22Rv1 (cell line): ENCODE measurements around the gene CORO1C.

Experiments used
- ZFX ChIP-seq: fragments of 450-650 bp; IDR thresholded peaks from 2 replicates; pipeline ENCODE4 v1.6.1; 2017; ENCODE audit warnings: antibody characterized with exemption, borderline replicate concordance
- TF ChIP-seq, protein P1 (sequence below): fragments of 450-650 bp; IDR thresholded peaks from 2 replicates; pipeline ENCODE4 v1.5.1; 2017; ENCODE audit warnings: mild to moderate bottlenecking

DNA sequence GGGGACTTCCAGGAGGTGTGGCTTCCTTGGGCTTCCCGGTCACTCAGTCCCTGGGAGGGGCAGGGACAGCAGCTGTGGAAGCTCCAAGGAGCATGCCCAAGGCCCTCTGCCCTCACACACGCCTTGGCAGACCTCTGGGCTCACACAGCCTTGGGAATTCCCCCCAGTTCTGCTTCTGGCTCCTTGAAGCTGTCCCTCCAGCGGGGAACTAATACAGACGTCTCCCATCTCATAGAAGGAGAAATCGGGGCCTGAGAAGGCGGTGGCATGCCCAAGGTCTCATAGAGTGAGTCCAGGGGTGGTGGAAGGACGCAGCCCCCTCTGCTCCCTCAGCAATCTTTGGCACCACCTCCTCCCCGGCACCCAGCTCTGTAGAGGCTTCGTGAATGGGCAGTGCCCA lies 117.8 kb downstream of the CORO1C start:
- TF ChIP-seq, protein P1, sequence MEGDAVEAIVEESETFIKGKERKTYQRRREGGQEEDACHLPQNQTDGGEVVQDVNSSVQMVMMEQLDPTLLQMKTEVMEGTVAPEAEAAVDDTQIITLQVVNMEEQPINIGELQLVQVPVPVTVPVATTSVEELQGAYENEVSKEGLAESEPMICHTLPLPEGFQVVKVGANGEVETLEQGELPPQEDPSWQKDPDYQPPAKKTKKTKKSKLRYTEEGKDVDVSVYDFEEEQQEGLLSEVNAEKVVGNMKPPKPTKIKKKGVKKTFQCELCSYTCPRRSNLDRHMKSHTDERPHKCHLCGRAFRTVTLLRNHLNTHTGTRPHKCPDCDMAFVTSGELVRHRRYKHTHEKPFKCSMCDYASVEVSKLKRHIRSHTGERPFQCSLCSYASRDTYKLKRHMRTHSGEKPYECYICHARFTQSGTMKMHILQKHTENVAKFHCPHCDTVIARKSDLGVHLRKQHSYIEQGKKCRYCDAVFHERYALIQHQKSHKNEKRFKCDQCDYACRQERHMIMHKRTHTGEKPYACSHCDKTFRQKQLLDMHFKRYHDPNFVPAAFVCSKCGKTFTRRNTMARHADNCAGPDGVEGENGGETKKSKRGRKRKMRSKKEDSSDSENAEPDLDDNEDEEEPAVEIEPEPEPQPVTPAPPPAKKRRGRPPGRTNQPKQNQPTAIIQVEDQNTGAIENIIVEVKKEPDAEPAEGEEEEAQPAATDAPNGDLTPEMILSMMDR = no peak
- no peak for TF ChIP-seq ZFX
